HL-60 (cell line): ENCODE data around the gene CTNND1.

Experiments
- DNase-seq, 2 experiments: peaks; one replicate each; pipeline ENCODE4 v3.0.0-alpha.2; 2010 to 2020; ENCODE audit warnings: low read depth in 1 of 2, low spot score in 1 of 2
- H3K27ac ChIP-seq: fragments of 250-450 bp; sonication (Bioruptor Pico); replicated peaks from 2 replicates; pipeline ENCODE4 v1.5.1; 2020; ENCODE audit warnings: mild to moderate bottlenecking, moderate library complexity
- H3K27me3 ChIP-seq: fragments of 250-450 bp; sonication (Bioruptor Pico); 2 replicates; pipeline ENCODE4 v1.5.1; 2021; ENCODE audit warnings: mild to moderate bottlenecking, moderate library complexity; ENCODE audit not compliant: insufficient read depth, poor library complexity, severe bottlenecking
- H3K4me3 ChIP-seq: replicated peaks from 2 replicates; pipeline ENCODE4 v1.5.1; 2011; ENCODE audit warnings: mild to moderate bottlenecking, control low read depth, low read length; ENCODE audit not compliant: insufficient read depth
- GABPA ChIP-seq: IDR thresholded peaks from 2 replicates; pipeline ENCODE4 v1.6.1; 2012; ENCODE audit warnings: low read depth
- POLR2AphosphoS5 ChIP-seq: IDR thresholded peaks from 2 replicates; pipeline ENCODE4 v1.6.1; 2012; ENCODE audit warnings: low read depth
- SPI1 ChIP-seq: IDR thresholded peaks from 2 replicates; pipeline ENCODE4 v1.6.1; 2012; ENCODE audit warnings: low read depth, mild to moderate bottlenecking, borderline replicate concordance
- TF ChIP-seq, protein P1 (sequence below): IDR thresholded peaks from one replicate; pipeline ENCODE4 v1.5.1; 2011; ENCODE audit warnings: low read length, control low read depth, inconsistent platforms; ENCODE audit not compliant: insufficient read depth
- TF ChIP-seq, protein P2 (sequence below): IDR thresholded peaks from 2 replicates; pipeline ENCODE4 v1.6.1; 2012; ENCODE audit warnings: low read depth; ENCODE audit not compliant: insufficient replicate concordance

Gene CTNND1

DNA sequence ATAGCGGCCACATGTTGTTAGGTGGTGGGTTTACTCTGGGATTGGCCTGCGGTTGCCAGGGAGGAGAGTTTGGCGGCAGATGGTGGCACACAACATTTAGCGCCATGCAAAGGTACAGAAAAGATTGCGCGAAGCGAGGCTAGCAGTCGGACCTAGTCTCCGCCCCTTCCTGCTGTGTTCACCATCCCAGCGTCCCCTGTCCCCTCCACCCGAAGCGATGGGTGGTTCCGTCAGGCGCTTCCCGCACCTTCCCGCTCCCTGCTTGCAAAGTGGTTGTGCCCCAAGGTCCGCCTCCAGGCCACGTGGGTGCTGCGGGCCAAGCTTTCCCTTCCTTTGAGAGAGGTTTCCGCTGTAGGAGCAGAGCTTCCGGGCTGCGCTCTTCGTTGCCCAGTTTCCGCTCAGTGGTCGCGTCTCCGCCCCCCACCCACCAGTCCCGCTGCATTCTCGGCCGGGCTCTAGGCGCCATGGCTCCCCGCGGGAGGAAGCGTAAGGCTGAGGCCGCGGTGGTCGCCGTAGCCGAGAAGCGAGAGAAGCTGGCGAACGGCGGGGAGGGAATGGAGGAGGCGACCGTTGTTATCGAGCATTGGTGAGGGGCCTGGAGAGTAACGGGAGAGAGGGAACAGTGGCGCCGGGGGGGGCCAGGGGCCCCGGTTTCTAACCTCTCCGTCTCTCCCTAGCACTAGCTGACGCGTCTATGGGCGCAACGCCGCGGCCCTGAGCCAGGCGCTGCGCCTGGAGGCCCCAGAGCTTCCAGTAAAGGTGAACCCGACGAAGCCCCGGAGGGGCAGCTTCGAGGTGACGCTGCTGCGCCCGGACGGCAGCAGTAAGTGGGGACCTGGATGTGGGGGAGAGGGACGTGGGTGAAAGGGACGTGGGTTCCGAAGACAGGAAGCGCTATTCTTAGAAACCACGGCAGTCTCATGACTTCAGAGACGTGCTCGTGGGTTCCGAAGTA, 20.2 kb upstream of the CTNND1 start, which contains the start of gene SELENOH:
Gene SELENOH (plus strand): TSS at position 360 of the 955 bp plus-strand sequence. CDS start 105 bp downstream, at position 465.
- peak; percentile 96 to 99 for DNase-seq
- H3K27me3 ChIP-seq: no peaks in the 10 kb centered on the region
- H3K4me3 ChIP-seq: peak within 1 kb of the TSS; percentile 76
- peak; percentile 97 for TF ChIP-seq GABPA
- TF ChIP-seq, protein P1, sequence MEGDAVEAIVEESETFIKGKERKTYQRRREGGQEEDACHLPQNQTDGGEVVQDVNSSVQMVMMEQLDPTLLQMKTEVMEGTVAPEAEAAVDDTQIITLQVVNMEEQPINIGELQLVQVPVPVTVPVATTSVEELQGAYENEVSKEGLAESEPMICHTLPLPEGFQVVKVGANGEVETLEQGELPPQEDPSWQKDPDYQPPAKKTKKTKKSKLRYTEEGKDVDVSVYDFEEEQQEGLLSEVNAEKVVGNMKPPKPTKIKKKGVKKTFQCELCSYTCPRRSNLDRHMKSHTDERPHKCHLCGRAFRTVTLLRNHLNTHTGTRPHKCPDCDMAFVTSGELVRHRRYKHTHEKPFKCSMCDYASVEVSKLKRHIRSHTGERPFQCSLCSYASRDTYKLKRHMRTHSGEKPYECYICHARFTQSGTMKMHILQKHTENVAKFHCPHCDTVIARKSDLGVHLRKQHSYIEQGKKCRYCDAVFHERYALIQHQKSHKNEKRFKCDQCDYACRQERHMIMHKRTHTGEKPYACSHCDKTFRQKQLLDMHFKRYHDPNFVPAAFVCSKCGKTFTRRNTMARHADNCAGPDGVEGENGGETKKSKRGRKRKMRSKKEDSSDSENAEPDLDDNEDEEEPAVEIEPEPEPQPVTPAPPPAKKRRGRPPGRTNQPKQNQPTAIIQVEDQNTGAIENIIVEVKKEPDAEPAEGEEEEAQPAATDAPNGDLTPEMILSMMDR: no peak
- TF ChIP-seq POLR2AphosphoS5: peak; percentile 99
- peak; percentile 20; the same call in 1 of the 2 replicates for TF ChIP-seq SPI1
- TF ChIP-seq, protein P2, sequence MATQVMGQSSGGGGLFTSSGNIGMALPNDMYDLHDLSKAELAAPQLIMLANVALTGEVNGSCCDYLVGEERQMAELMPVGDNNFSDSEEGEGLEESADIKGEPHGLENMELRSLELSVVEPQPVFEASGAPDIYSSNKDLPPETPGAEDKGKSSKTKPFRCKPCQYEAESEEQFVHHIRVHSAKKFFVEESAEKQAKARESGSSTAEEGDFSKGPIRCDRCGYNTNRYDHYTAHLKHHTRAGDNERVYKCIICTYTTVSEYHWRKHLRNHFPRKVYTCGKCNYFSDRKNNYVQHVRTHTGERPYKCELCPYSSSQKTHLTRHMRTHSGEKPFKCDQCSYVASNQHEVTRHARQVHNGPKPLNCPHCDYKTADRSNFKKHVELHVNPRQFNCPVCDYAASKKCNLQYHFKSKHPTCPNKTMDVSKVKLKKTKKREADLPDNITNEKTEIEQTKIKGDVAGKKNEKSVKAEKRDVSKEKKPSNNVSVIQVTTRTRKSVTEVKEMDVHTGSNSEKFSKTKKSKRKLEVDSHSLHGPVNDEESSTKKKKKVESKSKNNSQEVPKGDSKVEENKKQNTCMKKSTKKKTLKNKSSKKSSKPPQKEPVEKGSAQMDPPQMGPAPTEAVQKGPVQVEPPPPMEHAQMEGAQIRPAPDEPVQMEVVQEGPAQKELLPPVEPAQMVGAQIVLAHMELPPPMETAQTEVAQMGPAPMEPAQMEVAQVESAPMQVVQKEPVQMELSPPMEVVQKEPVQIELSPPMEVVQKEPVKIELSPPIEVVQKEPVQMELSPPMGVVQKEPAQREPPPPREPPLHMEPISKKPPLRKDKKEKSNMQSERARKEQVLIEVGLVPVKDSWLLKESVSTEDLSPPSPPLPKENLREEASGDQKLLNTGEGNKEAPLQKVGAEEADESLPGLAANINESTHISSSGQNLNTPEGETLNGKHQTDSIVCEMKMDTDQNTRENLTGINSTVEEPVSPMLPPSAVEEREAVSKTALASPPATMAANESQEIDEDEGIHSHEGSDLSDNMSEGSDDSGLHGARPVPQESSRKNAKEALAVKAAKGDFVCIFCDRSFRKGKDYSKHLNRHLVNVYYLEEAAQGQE: peak; percentile 56
- H3K27ac ChIP-seq: peak within 1 kb of the TSS; percentile 93

DNA sequence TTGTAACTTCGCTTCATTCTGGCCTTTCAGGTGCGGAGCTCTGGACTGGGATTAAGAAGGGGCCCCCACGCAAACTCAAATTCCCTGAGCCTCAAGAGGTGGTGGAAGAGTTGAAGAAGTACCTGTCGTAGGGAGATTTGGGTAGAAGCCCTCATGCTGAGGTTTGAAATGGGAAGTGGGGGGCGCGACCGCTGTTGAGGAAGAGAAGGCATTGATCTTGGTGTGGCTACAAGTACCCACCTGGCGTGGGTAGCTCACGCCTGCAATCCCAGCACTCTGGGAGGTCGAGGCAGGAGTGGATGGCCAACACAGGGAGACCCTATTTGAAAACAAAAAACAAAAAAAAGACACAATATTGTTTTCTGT, 19.5 kb upstream of the CTNND1 start:
- Histone ChIP-seq H3K27me3 (no peaks in the 10 kb centered on the region), H3K27ac (peak overlapping the region; percentile 93), H3K4me3 (peak overlapping the region; percentile 76)
- peak; percentile 46; the same call in 1 of the 2 replicates for TF ChIP-seq SPI1
- TF ChIP-seq POLR2AphosphoS5: no peak
- peak in 1 of 2 experiments; percentile 25 for DNase-seq

DNA sequence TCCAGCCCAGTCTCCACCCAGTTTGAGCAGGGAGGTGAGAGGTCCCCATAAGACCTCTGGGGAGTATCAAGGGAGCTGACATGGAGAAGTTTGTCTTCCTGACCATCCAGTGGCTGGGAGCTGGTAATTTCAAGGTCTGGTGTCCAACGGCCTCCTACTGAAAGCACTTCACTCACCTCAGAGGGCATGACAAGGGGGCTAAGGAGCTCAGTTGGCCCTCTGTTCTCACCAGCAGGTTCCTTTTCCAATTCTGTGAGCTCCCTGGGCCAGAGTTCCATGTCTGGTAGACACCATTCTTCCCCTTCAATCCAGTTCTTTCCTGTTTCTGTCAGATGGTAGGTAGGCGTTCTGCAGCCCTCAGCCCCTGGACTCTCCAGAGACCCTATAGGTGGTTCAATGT, 17.2 kb upstream of the CTNND1 start:
- TF ChIP-seq POLR2AphosphoS5 (no peak), SPI1 (no peak), GABPA (no peak)
- TF ChIP-seq, protein P1: no peak
- TF ChIP-seq, protein P2: no peak

DNA sequence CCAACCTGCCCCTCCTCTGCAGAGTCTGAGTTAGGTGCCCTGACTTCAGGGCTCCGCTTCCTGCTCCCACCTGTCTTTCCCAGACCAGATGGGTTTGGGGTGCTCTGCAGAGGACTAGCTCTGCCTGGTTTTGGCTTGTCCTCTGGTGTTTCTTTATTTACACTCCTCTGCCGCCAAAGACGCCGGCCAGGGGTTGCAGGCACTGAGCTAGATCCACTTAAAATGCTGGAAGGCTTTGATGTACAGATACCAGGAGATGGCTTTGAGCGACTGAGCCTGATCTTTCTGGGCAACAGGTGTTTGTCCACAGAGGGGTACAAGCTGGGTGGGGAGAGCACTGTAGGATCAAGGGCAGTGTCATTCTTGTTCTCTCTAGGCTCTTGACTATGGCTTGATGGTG, 16.4 kb upstream of the CTNND1 start:
- DNase-seq: no peak
- H3K27ac ChIP-seq: no peak overlapping the region
- H3K27me3 ChIP-seq: no peaks in the 10 kb centered on the region
- no peak for TF ChIP-seq GABPA
- TF ChIP-seq, protein P2: no peak
- TF ChIP-seq, protein P1: no peak
- TF ChIP-seq SPI1: no peak
- no peak for TF ChIP-seq POLR2AphosphoS5
- no peak overlapping the region for H3K4me3 ChIP-seq

More for the DNA sequence above, 17.2 kb upstream of the CTNND1 start:
- H3K27ac ChIP-seq: no peak overlapping the region
- no peak for DNase-seq
- H3K4me3 ChIP-seq: no peak overlapping the region
- no peaks in the 10 kb centered on the region for H3K27me3 ChIP-seq
